Hepatocyte (in vitro differentiated cells): Measurements from ENCODE around the gene BTBD19.

Source experiments
- EZH2 ChIP-seq: fragments of 200-600 bp; sonication (generic); IDR thresholded peaks from 2 replicates; pipeline ENCODE4 v1.6.1; 2016; ENCODE audit warnings: antibody characterized with exemption, mild to moderate bottlenecking, borderline replicate concordance
- TF ChIP-seq, protein P1 (sequence below): fragments of 200-600 bp; sonication (generic); IDR thresholded peaks from 2 replicates; pipeline ENCODE4 v1.5.1; 2016; ENCODE audit warnings: antibody characterized with exemption, mild to moderate bottlenecking; ENCODE audit not compliant: poor library complexity

DNA sequence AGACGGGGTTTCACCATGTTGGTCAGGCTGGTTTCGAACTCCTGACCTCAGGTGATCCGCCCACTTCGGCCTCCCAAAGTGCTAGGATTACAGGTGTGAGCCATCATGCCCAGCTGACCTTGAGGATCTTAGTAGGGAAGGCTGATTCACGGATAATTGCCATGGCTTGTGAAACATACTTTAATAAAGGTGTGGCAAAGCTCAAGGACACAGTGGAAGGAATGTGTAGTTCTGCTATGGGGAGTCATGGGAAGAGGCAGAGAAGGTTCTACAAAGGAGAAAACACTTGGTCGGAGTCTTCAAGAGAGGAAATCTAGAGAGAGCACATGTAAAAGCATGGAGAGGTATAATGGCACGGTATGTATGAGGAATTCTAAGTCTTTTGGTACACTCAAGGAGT is 47.4 kb downstream of the BTBD19 start:
- TF ChIP-seq EZH2, result no peak
- TF ChIP-seq, protein P1, sequence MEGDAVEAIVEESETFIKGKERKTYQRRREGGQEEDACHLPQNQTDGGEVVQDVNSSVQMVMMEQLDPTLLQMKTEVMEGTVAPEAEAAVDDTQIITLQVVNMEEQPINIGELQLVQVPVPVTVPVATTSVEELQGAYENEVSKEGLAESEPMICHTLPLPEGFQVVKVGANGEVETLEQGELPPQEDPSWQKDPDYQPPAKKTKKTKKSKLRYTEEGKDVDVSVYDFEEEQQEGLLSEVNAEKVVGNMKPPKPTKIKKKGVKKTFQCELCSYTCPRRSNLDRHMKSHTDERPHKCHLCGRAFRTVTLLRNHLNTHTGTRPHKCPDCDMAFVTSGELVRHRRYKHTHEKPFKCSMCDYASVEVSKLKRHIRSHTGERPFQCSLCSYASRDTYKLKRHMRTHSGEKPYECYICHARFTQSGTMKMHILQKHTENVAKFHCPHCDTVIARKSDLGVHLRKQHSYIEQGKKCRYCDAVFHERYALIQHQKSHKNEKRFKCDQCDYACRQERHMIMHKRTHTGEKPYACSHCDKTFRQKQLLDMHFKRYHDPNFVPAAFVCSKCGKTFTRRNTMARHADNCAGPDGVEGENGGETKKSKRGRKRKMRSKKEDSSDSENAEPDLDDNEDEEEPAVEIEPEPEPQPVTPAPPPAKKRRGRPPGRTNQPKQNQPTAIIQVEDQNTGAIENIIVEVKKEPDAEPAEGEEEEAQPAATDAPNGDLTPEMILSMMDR, result no peak
